SK-N-SH treated with all-trans-retinoic acid at 6 μM for 48 hours (cell line): ENCODE measurements around the gene BACH2.

Experiments
- ARNTL ChIP-seq: fragments of 450-650 bp; formaldehyde crosslinking; IDR thresholded peaks from 2 replicates; pipeline ENCODE4 v1.5.0; 2020; ENCODE audit warnings: low read depth, mild to moderate bottlenecking, moderate library complexity, borderline replicate concordance
- CREB5 ChIP-seq: fragments of 250-450 bp; sonication (Bioruptor Pico); IDR thresholded peaks from 2 replicates; pipeline ENCODE4 v1.5.1; 2020; ENCODE audit warnings: low read depth, mild to moderate bottlenecking, moderate library complexity
- CSDC2 ChIP-seq: fragments of 250-450 bp; sonication (Bioruptor Pico); IDR thresholded peaks from 2 replicates; pipeline ENCODE4 v1.5.0; 2020; ENCODE audit warnings: mild to moderate bottlenecking, moderate library complexity
- GLIS3 ChIP-seq: fragments of 250-450 bp; sonication (Bioruptor Pico); IDR thresholded peaks from 2 replicates; pipeline ENCODE4 v1.5.0; 2020; ENCODE audit warnings: mild to moderate bottlenecking, moderate library complexity
- ISL1 ChIP-seq: fragments of 250-450 bp; sonication (Bioruptor Pico); IDR thresholded peaks from 2 replicates; pipeline ENCODE4 v2.1.2; 2022; ENCODE audit warnings: mild to moderate bottlenecking, moderate library complexity
- POU6F1 ChIP-seq: fragments of 250-450 bp; sonication (Bioruptor Pico); IDR thresholded peaks from 2 replicates; pipeline ENCODE4 v1.8.0; 2021; ENCODE audit warnings: low read depth, mild to moderate bottlenecking, moderate library complexity, borderline replicate concordance
- PPARA ChIP-seq: fragments of 250-450 bp; sonication (Bioruptor Pico); IDR thresholded peaks from 2 replicates; pipeline ENCODE4 v1.5.0; 2020; ENCODE audit warnings: mild to moderate bottlenecking, borderline replicate concordance
- RARB ChIP-seq: fragments of 250-450 bp; sonication (Bioruptor Pico); IDR thresholded peaks from 2 replicates; pipeline ENCODE4 v1.8.0; 2021; ENCODE audit warnings: mild to moderate bottlenecking, moderate library complexity
- TOX ChIP-seq: fragments of 250-450 bp; sonication (Bioruptor Pico); IDR thresholded peaks from 2 replicates; pipeline ENCODE4 v1.8.0; 2021; ENCODE audit warnings: mild to moderate bottlenecking, moderate library complexity, borderline replicate concordance
- TSHZ2 ChIP-seq: fragments of 250-450 bp; sonication (Bioruptor Pico); IDR thresholded peaks from 2 replicates; pipeline ENCODE4 v1.5.0; 2020; ENCODE audit warnings: mild to moderate bottlenecking, moderate library complexity
- ZC3H10 ChIP-seq: fragments of 250-450 bp; sonication (Bioruptor Pico); IDR thresholded peaks from 2 replicates; pipeline ENCODE4 v1.5.1; 2021; ENCODE audit warnings: mild to moderate bottlenecking, moderate library complexity
- ZFP3 ChIP-seq: fragments of 250-450 bp; sonication (Bioruptor Pico); IDR thresholded peaks from 2 replicates; pipeline ENCODE4 v1.5.0; 2020; ENCODE audit warnings: mild to moderate bottlenecking, moderate library complexity
- ZFP30 ChIP-seq: fragments of 450-650 bp; formaldehyde crosslinking; IDR thresholded peaks from 2 replicates; pipeline ENCODE4 v1.5.0; 2022; ENCODE audit warnings: mild to moderate bottlenecking, moderate library complexity
- ZNF8 ChIP-seq: fragments of 450-650 bp; formaldehyde crosslinking; IDR thresholded peaks from 2 replicates; pipeline ENCODE4 v1.5.0; 2020; ENCODE audit warnings: mild to moderate bottlenecking, moderate library complexity

GRCh38 chr6:90131125-90131524, 165.5 kb downstream of the BACH2 start:
- TF ChIP-seq ZC3H10 (CRISPR knock-in tag) (no peak), RARB (CRISPR knock-in tag) (no peak), ZFP3 (CRISPR knock-in tag) (no peak), PPARA (CRISPR knock-in tag) (no peak), TOX (no peak), ARNTL (no peak), GLIS3 (CRISPR knock-in tag) (no peak), TSHZ2 (CRISPR knock-in tag) (no peak), CSDC2 (CRISPR knock-in tag) (no peak), ZNF8 (CRISPR knock-in tag) (no peak), ZFP30 (CRISPR knock-in tag) (no peak), ISL1 (CRISPR knock-in tag) (no peak), CREB5 (no peak), POU6F1 (CRISPR knock-in tag) (no peak)
